ENCODE measurements around the gene PLRG1. TPM values are rescaled to one million over a fixed set of nuclear protein-coding genes. Genes with fewer than 3 reads are reported as not detected.

The PLRG1 gene
- total RNA-seq, 4 donors from 2014 or later: 23.4 to 68.5 (median 42.4) TPM

DNA sequence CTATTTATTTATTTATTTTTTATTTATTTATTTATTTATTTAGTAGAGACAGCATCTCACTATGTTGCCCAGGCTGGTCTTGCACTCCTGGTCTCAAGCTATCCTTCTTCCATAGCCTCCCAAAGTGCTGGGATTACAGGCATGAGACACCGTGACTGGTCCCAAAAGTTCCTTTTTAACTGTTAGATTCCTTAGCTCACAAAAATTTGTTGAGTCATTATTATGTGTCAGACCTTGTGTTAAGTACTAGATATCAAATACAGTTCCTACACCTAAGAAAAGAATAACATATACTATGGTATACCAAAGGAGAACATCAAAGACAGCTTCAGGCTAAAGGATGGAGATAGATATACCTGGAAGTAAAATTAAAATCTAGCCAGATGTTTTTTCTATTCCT is 28.7 kb upstream of the PLRG1 start:
- Histone ChIP-seq H3K27me3 (no peaks in the 10 kb centered on the region), H3K4me1 (no peaks in the 10 kb centered on the region), H3K27ac (no peak overlapping the region), H3K36me3 (no peaks in the 10 kb centered on the region), H3K4me3 (no peak overlapping the region), H3K9me3 (no peaks in the 10 kb centered on the region)
- TF ChIP-seq, protein P1, sequence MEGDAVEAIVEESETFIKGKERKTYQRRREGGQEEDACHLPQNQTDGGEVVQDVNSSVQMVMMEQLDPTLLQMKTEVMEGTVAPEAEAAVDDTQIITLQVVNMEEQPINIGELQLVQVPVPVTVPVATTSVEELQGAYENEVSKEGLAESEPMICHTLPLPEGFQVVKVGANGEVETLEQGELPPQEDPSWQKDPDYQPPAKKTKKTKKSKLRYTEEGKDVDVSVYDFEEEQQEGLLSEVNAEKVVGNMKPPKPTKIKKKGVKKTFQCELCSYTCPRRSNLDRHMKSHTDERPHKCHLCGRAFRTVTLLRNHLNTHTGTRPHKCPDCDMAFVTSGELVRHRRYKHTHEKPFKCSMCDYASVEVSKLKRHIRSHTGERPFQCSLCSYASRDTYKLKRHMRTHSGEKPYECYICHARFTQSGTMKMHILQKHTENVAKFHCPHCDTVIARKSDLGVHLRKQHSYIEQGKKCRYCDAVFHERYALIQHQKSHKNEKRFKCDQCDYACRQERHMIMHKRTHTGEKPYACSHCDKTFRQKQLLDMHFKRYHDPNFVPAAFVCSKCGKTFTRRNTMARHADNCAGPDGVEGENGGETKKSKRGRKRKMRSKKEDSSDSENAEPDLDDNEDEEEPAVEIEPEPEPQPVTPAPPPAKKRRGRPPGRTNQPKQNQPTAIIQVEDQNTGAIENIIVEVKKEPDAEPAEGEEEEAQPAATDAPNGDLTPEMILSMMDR (IDR thresholded peaks at IDR 0.05): no peak
- no peak for TF ChIP-seq POLR2A (IDR thresholded peaks at IDR 0.05)
- no peak for DNase-seq

DNA sequence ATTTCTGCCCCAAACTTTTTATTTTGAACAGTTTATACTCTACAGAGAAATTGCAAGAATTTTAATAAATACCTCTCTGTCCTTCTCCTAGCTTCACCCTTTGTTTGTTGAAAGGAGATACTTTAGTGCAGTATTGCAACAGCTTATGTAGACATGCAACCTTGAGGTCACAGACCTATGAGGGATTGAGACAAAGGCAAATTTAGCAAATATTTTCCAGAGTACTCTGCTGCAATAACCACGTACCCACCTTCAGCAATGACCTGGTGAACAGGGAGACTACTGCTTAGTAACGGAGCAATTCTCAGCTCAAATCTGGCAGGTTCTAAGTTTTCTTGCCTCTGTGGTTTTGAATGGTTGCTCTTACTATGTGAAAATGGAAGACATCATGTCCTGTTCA is 27.1 kb upstream of the PLRG1 start:
- H3K4me3 ChIP-seq: no peak overlapping the region
- TF ChIP-seq, protein P1 (IDR thresholded peaks at IDR 0.05): no peak
- TF ChIP-seq POLR2A (IDR thresholded peaks at IDR 0.05): no peak
- no peak overlapping the region for H3K27ac ChIP-seq
- H3K27me3 ChIP-seq: no peaks in the 10 kb centered on the region
- H3K9me3 ChIP-seq: no peaks in the 10 kb centered on the region
- no peaks in the 10 kb centered on the region for H3K4me1 ChIP-seq
- no peaks in the 10 kb centered on the region for H3K36me3 ChIP-seq
- no peak for DNase-seq

DNA sequence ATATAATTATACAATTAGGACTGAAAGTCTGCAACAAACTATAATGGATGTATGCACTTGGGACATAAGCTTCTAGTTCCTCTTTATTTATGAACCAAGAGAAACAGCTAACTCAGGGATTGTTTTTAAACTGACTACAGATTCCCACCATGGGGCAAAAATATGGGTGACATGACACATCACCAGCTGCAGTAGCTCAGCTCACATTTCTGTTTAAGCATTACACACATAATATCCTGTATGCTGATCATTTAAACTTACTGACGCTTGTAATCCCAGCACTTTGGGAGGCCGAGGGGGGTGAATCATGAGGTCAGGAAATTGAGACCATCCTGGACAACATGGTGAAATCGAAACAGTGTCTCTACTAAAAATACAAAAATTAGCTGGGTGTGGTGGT is 24.1 kb upstream of the PLRG1 start:
- TF ChIP-seq, protein P1 (IDR thresholded peaks at IDR 0.05): no peak
- no peak for TF ChIP-seq POLR2A (IDR thresholded peaks at IDR 0.05)
- Histone ChIP-seq H3K4me1 (no peaks in the 10 kb centered on the region), H3K27me3 (no peaks in the 10 kb centered on the region), H3K9me3 (no peaks in the 10 kb centered on the region), H3K36me3 (no peaks in the 10 kb centered on the region), H3K4me3 (no peak overlapping the region), H3K27ac (no peak overlapping the region)
- no peak for DNase-seq

DNA sequence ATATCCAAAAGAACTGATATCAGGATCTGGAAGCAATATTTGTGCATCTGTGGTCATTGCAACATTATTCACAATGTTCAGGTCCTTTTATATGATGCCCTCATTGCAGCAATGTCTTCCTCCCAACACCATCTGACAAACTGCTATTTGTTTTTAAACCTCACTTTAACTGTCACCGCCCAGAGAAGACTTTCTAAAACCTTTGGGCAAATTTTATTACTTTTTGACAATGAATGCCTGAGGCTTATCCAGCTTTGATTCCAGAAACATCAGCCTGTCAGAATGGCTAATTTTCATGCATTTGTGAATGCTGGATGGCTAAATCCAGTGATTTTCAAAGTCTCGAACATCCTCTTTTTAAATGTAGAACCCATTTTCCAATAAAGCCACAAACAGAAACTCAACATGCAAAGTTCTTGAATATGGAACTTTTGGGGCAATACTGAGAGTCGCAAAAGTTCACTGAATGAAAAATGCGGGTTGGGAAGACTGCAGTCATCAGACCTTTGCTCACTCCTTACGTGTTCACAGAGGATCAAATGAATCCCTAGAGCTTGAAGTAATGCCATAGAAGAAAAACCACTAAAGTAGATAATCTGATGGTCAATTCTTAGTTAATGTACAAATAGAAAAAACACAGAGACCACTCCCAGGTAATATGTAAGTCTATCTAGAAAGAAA is 23.1 kb upstream of the PLRG1 start:
- Histone ChIP-seq H3K27ac (no peak overlapping the region), H3K4me1 (no peaks in the 10 kb centered on the region), H3K36me3 (no peaks in the 10 kb centered on the region), H3K27me3 (no peaks in the 10 kb centered on the region), H3K9me3 (no peaks in the 10 kb centered on the region), H3K4me3 (no peak overlapping the region)
- TF ChIP-seq, protein P1 (IDR thresholded peaks at IDR 0.05): no peak
- no peak for TF ChIP-seq POLR2A (IDR thresholded peaks at IDR 0.05)
- no peak for DNase-seq

DNA sequence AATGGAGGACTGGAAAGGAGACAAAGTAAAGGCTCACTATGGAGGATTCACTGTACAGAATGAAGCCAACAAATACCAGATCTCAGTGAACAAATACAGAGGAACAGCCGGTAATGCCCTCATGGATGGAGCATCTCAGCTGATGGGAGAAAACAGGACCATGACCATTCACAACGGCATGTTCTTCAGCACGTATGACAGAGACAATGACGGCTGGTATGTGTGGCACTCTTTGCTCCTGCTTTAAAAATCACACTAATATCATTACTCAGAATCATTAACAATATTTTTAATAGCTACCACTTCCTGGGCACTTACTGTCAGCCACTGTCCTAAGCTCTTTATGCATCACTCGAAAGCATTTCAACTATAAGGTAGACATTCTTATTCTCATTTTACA is 19.4 kb upstream of the PLRG1 start:
- Histone ChIP-seq H3K36me3 (no peaks in the 10 kb centered on the region), H3K27me3 (no peaks in the 10 kb centered on the region), H3K4me1 (no peaks in the 10 kb centered on the region), H3K27ac (no peak overlapping the region), H3K4me3 (no peak overlapping the region), H3K9me3 (no peaks in the 10 kb centered on the region)
- DNase-seq: no peak
- no peak for TF ChIP-seq POLR2A (IDR thresholded peaks at IDR 0.05)
- TF ChIP-seq, protein P1 (IDR thresholded peaks at IDR 0.05): no peak

DNA sequence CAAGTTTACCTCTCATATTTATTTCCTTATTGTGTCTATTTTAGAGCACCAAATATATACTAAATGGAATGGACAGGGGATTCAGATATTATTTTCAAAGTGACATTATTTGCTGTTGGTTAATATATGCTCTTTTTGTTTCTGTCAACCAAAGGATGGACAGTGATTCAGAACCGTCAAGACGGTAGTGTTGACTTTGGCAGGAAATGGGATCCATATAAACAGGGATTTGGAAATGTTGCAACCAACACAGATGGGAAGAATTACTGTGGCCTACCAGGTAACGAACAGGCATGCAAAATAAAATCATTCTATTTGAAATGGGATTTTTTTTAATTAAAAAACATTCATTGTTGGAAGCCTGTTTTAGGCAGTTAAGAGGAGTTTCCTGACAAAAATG is 18.8 kb upstream of the PLRG1 start:
- DNase-seq: no peak
- H3K4me3 ChIP-seq: no peak overlapping the region
- TF ChIP-seq, protein P1 (IDR thresholded peaks at IDR 0.05): no peak
- no peak for TF ChIP-seq POLR2A (IDR thresholded peaks at IDR 0.05)
- H3K36me3 ChIP-seq: no peaks in the 10 kb centered on the region
- no peaks in the 10 kb centered on the region for H3K27me3 ChIP-seq
- H3K9me3 ChIP-seq: no peaks in the 10 kb centered on the region
- H3K4me1 ChIP-seq: no peaks in the 10 kb centered on the region
- no peak overlapping the region for H3K27ac ChIP-seq
